WTC11 (cell line): Measurements from ENCODE around the gene SRGAP1. TPM values are rescaled to one million over a fixed set of nuclear protein-coding genes. Genes with fewer than 3 reads are reported as not detected.

Experiments
- ATAC-seq: fragments of 200-7000 bp; cut with Tn5 transposase; 2 replicates; pipeline ENCODE4 v1.10.0; 2021; ENCODE audit warnings: mild to moderate bottlenecking, moderate library complexity
- CTCF ChIA-PET: fragments of 300-600 bp; sonication (Branson Sonifier 250); formaldehyde crosslinking; loops from one replicate; lab custom pipeline; 2021; ENCODE audit warnings: antibody characterized with exemption; lab: Charles Lee
- POLR2A ChIA-PET: fragments of 350-600 bp; sonication (Branson Sonifier 250); formaldehyde crosslinking; loops from one replicate; lab custom pipeline; 2021; ENCODE audit warnings: antibody characterized with exemption; lab: Charles Lee
- DNase-seq: peaks from one replicate; pipeline ENCODE4 v3.0.0; 2021; ENCODE audit warnings: low spot score
- H3K27ac Mint-ChIP-seq: 2 replicates; pipeline ENCODE4 v1.8.0; 2021; ENCODE audit warnings: mixed read lengths
- H3K27me3 Mint-ChIP-seq: 2 replicates; pipeline ENCODE4 v1.8.0; 2021; ENCODE audit warnings: low read depth, mild to moderate bottlenecking, moderate library complexity, mixed read lengths
- H3K36me3 Mint-ChIP-seq: 2 replicates; pipeline ENCODE4 v1.8.0; 2021; ENCODE audit warnings: mixed read lengths
- H3K4me1 Mint-ChIP-seq: 2 replicates; pipeline ENCODE4 v1.8.0; 2022; ENCODE audit warnings: mixed read lengths
- H3K4me3 Mint-ChIP-seq: 2 replicates; pipeline ENCODE4 v1.8.0; 2021; ENCODE audit warnings: mild to moderate bottlenecking, moderate library complexity, mixed read lengths
- H3K9me3 Mint-ChIP-seq: 2 replicates; pipeline ENCODE4 v1.8.0; 2021; ENCODE audit warnings: mixed read lengths
- AR ChIP-seq: fragments of 250-450 bp; sonication (Bioruptor Pico); IDR thresholded peaks from 2 replicates; pipeline ENCODE4 v1.9.0; 2021; ENCODE audit warnings: mild to moderate bottlenecking
- E2F1 ChIP-seq: sonication (generic); formaldehyde crosslinking; IDR thresholded peaks from 2 replicates; pipeline ENCODE4 v1.8.0; 2022; ENCODE audit warnings: mild to moderate bottlenecking, missing genetic modification reagents
- FOXJ3 ChIP-seq: sonication (generic); formaldehyde crosslinking; IDR thresholded peaks from 2 replicates; pipeline ENCODE4 v1.9.0; 2021; ENCODE audit warnings: missing genetic modification reagents, mild to moderate bottlenecking, borderline replicate concordance
- FOXK1 ChIP-seq: sonication (generic); formaldehyde crosslinking; IDR thresholded peaks from 2 replicates; pipeline ENCODE4 v1.8.0; 2022; ENCODE audit warnings: mild to moderate bottlenecking, moderate library complexity, missing genetic modification reagents
- FOXP4 ChIP-seq: sonication (generic); formaldehyde crosslinking; IDR thresholded peaks from 2 replicates; pipeline ENCODE4 v1.8.0; 2022; ENCODE audit warnings: mild to moderate bottlenecking, missing genetic modification reagents
- GABPB1 ChIP-seq: sonication (generic); formaldehyde crosslinking; IDR thresholded peaks from 2 replicates; pipeline ENCODE4 v1.8.1; 2023; ENCODE audit warnings: mild to moderate bottlenecking, missing genetic modification reagents
- GTF2I ChIP-seq: fragments of 250-450 bp; sonication (Bioruptor Pico); conservative IDR thresholded peaks from 2 replicates; pipeline ENCODE4 v1.4.0; 2021; ENCODE audit warnings: mild to moderate bottlenecking
- HMGA2 ChIP-seq: fragments of 250-450 bp; sonication (Bioruptor Pico); IDR thresholded peaks from 2 replicates; pipeline ENCODE4 v1.4.0; 2021; ENCODE audit warnings: mild to moderate bottlenecking, moderate library complexity
- NFATC4 ChIP-seq: fragments of 250-450 bp; sonication (Bioruptor Pico); IDR thresholded peaks from 2 replicates; pipeline ENCODE4 v1.9.0; 2021; ENCODE audit warnings: mild to moderate bottlenecking
- NFE2L1 ChIP-seq: sonication (generic); formaldehyde crosslinking; IDR thresholded peaks from 2 replicates; pipeline ENCODE4 v1.8.1; 2023; ENCODE audit warnings: missing genetic modification reagents
- NR1H2 ChIP-seq: sonication (generic); formaldehyde crosslinking; IDR thresholded peaks from 2 replicates; pipeline ENCODE4 v1.9.0; 2021; ENCODE audit warnings: mild to moderate bottlenecking, moderate library complexity, missing genetic modification reagents
- NR2C2 ChIP-seq: sonication (generic); formaldehyde crosslinking; IDR thresholded peaks from 2 replicates; pipeline ENCODE4 v1.8.0; 2022; ENCODE audit warnings: mild to moderate bottlenecking, missing genetic modification reagents
- NR3C1 ChIP-seq: sonication (generic); formaldehyde crosslinking; conservative IDR thresholded peaks from 2 replicates; pipeline ENCODE4 v1.8.1; 2023; ENCODE audit warnings: low read depth, mild to moderate bottlenecking, missing genetic modification reagents
- SOX15 ChIP-seq: fragments of 250-450 bp; sonication (Bioruptor Pico); IDR thresholded peaks from 2 replicates; pipeline ENCODE4 v1.9.0; 2021; ENCODE audit warnings: mild to moderate bottlenecking
- ZNF281 ChIP-seq: sonication (generic); formaldehyde crosslinking; IDR thresholded peaks from 2 replicates; pipeline ENCODE4 v1.8.0; 2023; ENCODE audit warnings: mild to moderate bottlenecking, missing genetic modification reagents
- ZNF671 ChIP-seq: fragments of 250-450 bp; sonication (Bioruptor Pico); IDR thresholded peaks from 2 replicates; pipeline ENCODE4 v1.8.0; 2021; ENCODE audit warnings: mild to moderate bottlenecking
- total RNA-seq: library from RNA; stranded (reverse); gene quantifications from 3 replicates; pipeline ENCODE4 v1.2.3, GENCODE V29; 2021
- TF ChIP-seq, protein P1 (sequence below): sonication (generic); formaldehyde crosslinking; IDR thresholded peaks from 2 replicates; pipeline ENCODE4 v1.8.1; 2022; ENCODE audit warnings: mild to moderate bottlenecking, missing genetic modification reagents, moderate library complexity, borderline replicate concordance
- TF ChIP-seq, protein P2 (sequence below): sonication (generic); formaldehyde crosslinking; IDR thresholded peaks from 2 replicates; pipeline ENCODE4 v1.8.1; 2023; ENCODE audit warnings: mild to moderate bottlenecking, moderate library complexity, missing genetic modification reagents

SRGAP1 gene
- total RNA-seq, 1 experiment from 2014 or later: 10.3 TPM

DNA sequence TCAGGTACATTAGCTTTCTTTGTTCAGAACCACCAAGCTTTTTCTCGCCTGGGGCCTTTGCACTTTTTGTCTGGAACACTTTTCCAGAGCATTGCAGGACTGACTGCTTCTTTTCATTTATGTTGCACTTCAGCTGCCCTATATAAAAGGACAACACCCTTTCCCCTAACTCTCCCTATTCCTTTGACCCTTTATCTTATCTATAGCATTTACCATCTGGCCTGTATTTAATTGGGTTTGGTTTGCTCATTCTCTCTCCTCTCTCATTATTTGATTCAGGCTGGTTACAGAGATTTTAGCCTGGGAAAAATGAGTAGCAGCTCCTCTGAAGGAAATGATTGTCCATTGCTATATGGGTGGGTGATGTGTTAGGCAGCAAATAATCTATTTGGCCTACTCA, 212.2 kb downstream of the SRGAP1 start:
- Mint-ChIP-seq H3K4me3 (no peak overlapping the region), H3K4me1 (peaks cover 18% of the 10 kb centered on the region), H3K36me3 (peaks cover 5% of the 10 kb centered on the region; the same call in 1 of the 2 replicates)
- no peak for DNase-seq
- TF ChIP-seq FOXP4 (CRISPR knock-in tag) (no peak), HMGA2 (CRISPR knock-in tag) (no peak), FOXK1 (CRISPR knock-in tag) (no peak), SOX15 (CRISPR knock-in tag) (no peak), ZNF281 (CRISPR knock-in tag) (no peak), NFATC4 (CRISPR knock-in tag) (no peak), E2F1 (CRISPR knock-in tag) (no peak), NR2C2 (CRISPR knock-in tag) (no peak), GTF2I (no peak), NR1H2 (CRISPR knock-in tag) (no peak), FOXJ3 (CRISPR knock-in tag) (no peak), GABPB1 (no peak)
- TF ChIP-seq, all 79 proteins: peak for 0
- ChIA-PET POLR2A (no interaction called here), CTCF (no interaction called here)
- ATAC-seq: no peak
- Mint-ChIP-seq H3K27me3 (no peaks in the 10 kb centered on the region), H3K9me3 (peaks cover 3% of the 10 kb centered on the region; the same call in 1 of the 2 replicates), H3K27ac (no peak overlapping the region)

DNA sequence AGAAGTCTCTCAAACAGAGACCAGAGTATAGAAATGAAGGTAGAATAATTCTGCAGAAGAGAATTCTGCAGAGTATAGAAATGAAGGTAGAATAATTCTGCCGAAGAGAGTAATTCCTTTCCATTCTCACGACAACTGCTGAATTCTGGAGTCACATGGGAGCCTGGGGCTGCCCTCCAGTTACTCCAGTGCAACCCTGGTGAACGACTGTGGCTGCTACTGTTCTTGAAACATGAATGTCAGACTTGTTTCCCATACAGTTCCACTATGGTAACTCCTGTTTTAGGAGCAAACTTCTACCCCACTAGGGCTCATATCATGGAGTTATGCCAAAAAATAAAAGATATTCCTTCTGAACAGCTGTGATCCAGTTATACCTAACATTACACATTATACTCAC, 213.2 kb downstream of the SRGAP1 start:
- ChIA-PET POLR2A (no interaction called here), CTCF (no interaction called here)
- DNase-seq: no peak
- H3K4me1 Mint-ChIP-seq: peaks cover 18% of the 10 kb centered on the region
- no peak for ATAC-seq
- H3K4me3 Mint-ChIP-seq: no peak overlapping the region
- H3K27me3 Mint-ChIP-seq: no peaks in the 10 kb centered on the region
- TF ChIP-seq, protein P1, sequence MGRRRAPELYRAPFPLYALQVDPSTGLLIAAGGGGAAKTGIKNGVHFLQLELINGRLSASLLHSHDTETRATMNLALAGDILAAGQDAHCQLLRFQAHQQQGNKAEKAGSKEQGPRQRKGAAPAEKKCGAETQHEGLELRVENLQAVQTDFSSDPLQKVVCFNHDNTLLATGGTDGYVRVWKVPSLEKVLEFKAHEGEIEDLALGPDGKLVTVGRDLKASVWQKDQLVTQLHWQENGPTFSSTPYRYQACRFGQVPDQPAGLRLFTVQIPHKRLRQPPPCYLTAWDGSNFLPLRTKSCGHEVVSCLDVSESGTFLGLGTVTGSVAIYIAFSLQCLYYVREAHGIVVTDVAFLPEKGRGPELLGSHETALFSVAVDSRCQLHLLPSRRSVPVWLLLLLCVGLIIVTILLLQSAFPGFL (CRISPR knock-in tag): no peak
- TF ChIP-seq, all 79 proteins: peak for 0
- Mint-ChIP-seq H3K27ac (no peak overlapping the region), H3K9me3 (peaks cover 3% of the 10 kb centered on the region; the same call in 1 of the 2 replicates), H3K36me3 (peaks cover 5% of the 10 kb centered on the region; the same call in 1 of the 2 replicates)

DNA sequence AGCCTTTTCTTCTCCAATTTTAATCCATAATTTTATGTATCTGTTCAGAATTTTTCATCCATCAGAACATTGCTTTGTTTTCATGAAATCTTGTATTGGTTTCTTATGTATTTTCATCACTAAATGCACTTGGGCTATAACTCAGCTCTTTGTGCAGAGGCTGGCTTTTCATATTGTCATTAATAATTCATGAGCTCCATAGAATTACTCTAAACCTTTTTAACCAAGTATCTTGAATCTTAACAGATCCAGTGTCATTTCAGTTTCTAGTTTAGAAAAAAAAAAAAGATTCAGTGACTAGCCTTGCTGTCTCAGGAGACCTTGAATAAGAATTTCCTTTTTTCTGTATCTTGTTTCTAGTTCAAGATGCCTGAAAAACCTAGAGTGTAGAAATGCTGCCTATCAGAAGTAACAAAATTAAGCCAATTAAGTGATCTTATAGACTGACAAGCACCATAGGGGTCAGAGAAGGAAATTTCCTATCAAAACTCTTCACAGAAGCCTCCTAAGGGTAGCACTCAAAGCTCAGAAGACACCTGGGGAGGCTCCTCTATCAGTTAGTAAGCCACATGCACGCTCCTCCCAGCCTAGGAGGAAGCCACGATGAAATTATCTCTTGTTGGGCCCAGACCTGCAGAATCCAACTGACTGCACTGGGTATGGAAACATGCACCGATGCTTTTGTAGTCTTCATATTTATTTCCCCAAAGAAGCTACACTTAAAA, 214.2 kb downstream of the SRGAP1 start:
- H3K27me3 Mint-ChIP-seq: no peaks in the 10 kb centered on the region
- no peak overlapping the region for H3K27ac Mint-ChIP-seq
- H3K36me3 Mint-ChIP-seq: peaks cover 5% of the 10 kb centered on the region; the same call in 1 of the 2 replicates
- no peak overlapping the region for H3K4me3 Mint-ChIP-seq
- peaks cover 3% of the 10 kb centered on the region; the same call in 1 of the 2 replicates for H3K9me3 Mint-ChIP-seq
- DNase-seq (no peak), ATAC-seq (peak; percentile 82)
- H3K4me1 Mint-ChIP-seq: peaks cover 18% of the 10 kb centered on the region
- CTCF ChIA-PET: interaction anchor here (1.0 kb wide), 1 partner anchor 215 kb away, joined by 3 read pairs; no protein-coding TSS in a partner anchor
- POLR2A ChIA-PET: no interaction called here
- TF ChIP-seq E2F1 (CRISPR knock-in tag): no peak
- no peak for TF ChIP-seq AR (CRISPR knock-in tag)
- TF ChIP-seq NR3C1 (CRISPR knock-in tag): no peak
- no peak for TF ChIP-seq ZNF671 (CRISPR knock-in tag)
- TF ChIP-seq, protein P2, sequence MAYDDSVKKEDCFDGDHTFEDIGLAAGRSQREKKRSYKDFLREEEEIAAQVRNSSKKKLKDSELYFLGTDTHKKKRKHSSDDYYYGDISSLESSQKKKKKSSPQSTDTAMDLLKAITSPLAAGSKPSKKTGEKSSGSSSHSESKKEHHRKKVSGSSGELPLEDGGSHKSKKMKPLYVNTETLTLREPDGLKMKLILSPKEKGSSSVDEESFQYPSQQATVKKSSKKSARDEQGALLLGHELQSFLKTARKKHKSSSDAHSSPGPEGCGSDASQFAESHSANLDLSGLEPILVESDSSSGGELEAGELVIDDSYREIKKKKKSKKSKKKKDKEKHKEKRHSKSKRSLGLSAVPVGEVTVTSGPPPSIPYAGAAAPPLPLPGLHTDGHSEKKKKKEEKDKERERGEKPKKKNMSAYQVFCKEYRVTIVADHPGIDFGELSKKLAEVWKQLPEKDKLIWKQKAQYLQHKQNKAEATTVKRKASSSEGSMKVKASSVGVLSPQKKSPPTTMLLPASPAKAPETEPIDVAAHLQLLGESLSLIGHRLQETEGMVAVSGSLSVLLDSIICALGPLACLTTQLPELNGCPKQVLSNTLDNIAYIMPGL (CRISPR knock-in tag): no peak
- no peak for TF ChIP-seq NR1H2 (CRISPR knock-in tag)
- no peak for TF ChIP-seq NFE2L1 (CRISPR knock-in tag)
